Measurements from ENCODE around the gene PLOD1. TPM values are rescaled to one million over a fixed set of nuclear protein-coding genes. Genes with fewer than 3 reads are reported as not detected.
"Not testable (repeated sequence)": the region's sequence is repeated elsewhere in the genome, so short reads cannot be mapped to it uniquely, and the experiment has no call there.

The PLOD1 gene
- total and polyA plus RNA-seq, 4 donors: 33.5 to 112 (median 79.1) TPM

DNA sequence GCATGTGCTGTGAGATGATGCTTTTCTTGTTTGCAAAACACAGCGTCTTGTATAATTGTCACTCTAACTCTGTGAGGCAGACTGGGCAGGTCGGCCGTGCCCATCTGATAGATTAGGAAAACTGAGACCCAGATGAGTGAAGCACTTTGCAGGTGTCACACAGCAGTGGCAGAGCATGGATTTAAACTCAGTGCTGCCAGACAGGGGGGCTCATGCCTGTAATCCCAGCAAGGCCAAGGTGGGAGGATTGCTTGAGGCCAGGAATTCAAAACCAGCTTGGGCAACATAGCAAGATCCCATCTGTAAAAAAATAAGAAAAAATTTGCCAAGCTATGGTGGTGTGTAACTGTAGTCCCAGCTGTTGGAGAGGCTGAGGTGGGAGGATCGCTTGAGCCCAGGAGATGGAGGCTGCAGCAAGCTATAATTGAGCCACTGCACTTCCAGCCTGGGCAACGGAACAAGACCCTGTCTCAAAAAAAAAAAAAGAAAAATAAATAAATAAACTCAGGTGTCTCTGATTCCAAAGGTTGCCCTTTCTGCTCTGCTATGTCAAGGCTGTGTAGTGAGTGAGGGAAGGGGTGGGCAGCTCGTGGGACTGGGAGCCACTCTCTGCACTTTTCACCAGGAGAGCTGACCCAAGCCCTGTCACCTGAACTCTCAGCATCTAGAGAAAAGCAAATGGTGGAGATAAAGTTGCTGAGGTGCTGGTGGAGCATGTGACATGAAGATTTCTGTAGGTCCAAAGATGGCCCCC, 42.9 kb upstream of the PLOD1 start:
- TF ChIP-seq, protein P1, sequence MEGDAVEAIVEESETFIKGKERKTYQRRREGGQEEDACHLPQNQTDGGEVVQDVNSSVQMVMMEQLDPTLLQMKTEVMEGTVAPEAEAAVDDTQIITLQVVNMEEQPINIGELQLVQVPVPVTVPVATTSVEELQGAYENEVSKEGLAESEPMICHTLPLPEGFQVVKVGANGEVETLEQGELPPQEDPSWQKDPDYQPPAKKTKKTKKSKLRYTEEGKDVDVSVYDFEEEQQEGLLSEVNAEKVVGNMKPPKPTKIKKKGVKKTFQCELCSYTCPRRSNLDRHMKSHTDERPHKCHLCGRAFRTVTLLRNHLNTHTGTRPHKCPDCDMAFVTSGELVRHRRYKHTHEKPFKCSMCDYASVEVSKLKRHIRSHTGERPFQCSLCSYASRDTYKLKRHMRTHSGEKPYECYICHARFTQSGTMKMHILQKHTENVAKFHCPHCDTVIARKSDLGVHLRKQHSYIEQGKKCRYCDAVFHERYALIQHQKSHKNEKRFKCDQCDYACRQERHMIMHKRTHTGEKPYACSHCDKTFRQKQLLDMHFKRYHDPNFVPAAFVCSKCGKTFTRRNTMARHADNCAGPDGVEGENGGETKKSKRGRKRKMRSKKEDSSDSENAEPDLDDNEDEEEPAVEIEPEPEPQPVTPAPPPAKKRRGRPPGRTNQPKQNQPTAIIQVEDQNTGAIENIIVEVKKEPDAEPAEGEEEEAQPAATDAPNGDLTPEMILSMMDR (IDR thresholded peaks at IDR 0.05; ENCODE audit: control extremely low read depth, extremely low read depth): no peak
- ATAC-seq (ENCODE audit: insufficient read depth, low FRiP score) (no peak), DNase-seq (no peak)
- Histone ChIP-seq H3K4me3 (no peak overlapping the region), H3K27me3 (ENCODE audit: control insufficient read depth in 3 of 3, insufficient read depth in 3 of 3, low read length in 2 of 3) (peaks cover 0 to 8% (median 0%) of the 10 kb centered on the region in 3 donors), H3K9me3 (ENCODE audit: control insufficient read depth in 4 of 4, insufficient read depth in 3 of 4, low read length in 3 of 4) (no peaks in the 10 kb centered on the region), H3K27ac (ENCODE audit: low read depth in 1 of 2, low read length in 1 of 2) (no peak overlapping the region), H3K9ac (ENCODE audit: insufficient read depth in 1 of 2, low read length in 2 of 2) (no peak overlapping the region), H3K36me3 (ENCODE audit: control insufficient read depth in 4 of 4, insufficient read depth in 4 of 4, low read length in 4 of 4) (no peaks in the 10 kb centered on the region), H3K4me1 (ENCODE audit: control insufficient read depth in 5 of 5, insufficient read depth in 5 of 5, low read length in 5 of 5) (no peaks in the 10 kb centered on the region)
- whole genome bisulfite sequencing, 2 donors: 80 to 91% methylated on average over 6 of the region's 6 CpGs

DNA sequence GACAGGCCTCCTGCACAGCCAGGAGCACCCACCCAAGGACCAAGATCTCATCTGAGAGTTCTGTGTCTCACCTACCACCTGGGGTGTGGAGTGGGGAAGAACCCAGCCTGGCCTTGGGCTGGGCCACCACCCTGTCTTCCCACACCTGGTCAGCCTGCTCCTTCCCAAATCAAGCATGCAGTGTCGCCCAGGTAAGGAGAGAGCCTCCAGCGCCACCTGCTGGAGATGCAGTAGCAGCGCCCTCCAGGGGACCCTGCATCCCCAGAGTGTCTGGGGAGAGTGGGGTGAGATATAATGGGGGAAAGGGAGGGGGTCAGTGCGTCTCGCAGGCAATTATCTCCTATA, 40.6 kb upstream of the PLOD1 start:
- Histone ChIP-seq H3K9me3 (ENCODE audit: control insufficient read depth in 4 of 4, insufficient read depth in 3 of 4, low read length in 3 of 4) (no peaks in the 10 kb centered on the region), H3K4me3 (no peak overlapping the region), H3K4me1 (ENCODE audit: control insufficient read depth in 5 of 5, insufficient read depth in 5 of 5, low read length in 5 of 5) (no peaks in the 10 kb centered on the region), H3K27me3 (ENCODE audit: control insufficient read depth in 3 of 3, insufficient read depth in 3 of 3, low read length in 2 of 3) (peaks cover 0 to 20% (median 6%) of the 10 kb centered on the region in 3 donors), H3K36me3 (ENCODE audit: control insufficient read depth in 4 of 4, insufficient read depth in 4 of 4, low read length in 4 of 4) (no peaks in the 10 kb centered on the region), H3K9ac (ENCODE audit: insufficient read depth in 1 of 2, low read length in 2 of 2) (no peak overlapping the region), H3K27ac (ENCODE audit: low read depth in 1 of 2, low read length in 1 of 2) (no peak overlapping the region)
- TF ChIP-seq, protein P1 (IDR thresholded peaks at IDR 0.05; ENCODE audit: control extremely low read depth, extremely low read depth): peak; percentile 80
- DNase-seq (peak; percentile 35 to 65 (median 38)), ATAC-seq (ENCODE audit: insufficient read depth, low FRiP score) (peak; percentile 75)
- 1 to 2% methylated on average over 5 of the region's 5 CpGs for WGBS, 2 donors

DNA sequence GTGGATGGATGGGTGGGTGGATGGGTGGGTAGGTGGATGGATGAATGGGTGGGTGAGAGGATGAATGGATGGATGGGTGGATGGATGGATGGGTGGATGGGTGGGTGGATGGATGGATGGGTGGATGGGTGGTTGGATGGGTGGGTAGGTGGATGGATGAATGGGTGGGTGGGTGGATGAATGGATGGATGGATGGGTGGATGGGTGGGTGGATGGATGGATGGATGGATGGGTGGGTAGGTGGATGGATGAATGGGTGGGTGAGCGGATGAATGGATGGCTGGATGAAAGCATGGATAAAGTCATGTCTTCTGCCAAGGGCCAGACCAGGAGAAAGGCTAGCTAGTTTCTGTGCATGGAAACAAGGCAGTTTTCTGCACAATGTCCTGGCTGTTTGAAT, 40.0 kb upstream of the PLOD1 start:
- WGBS, 2 donors: 66 to 84% methylated on average over 1 of the region's 1 CpG
- H3K36me3 ChIP-seq (ENCODE audit: control insufficient read depth in 4 of 4, insufficient read depth in 4 of 4, low read length in 4 of 4); H3K27ac ChIP-seq (ENCODE audit: low read depth in 1 of 2, low read length in 1 of 2); DNase-seq; ATAC-seq (ENCODE audit: insufficient read depth, low FRiP score); H3K9me3 ChIP-seq (ENCODE audit: control insufficient read depth in 4 of 4, insufficient read depth in 3 of 4, low read length in 3 of 4); H3K4me1 ChIP-seq (ENCODE audit: control insufficient read depth in 5 of 5, insufficient read depth in 5 of 5, low read length in 5 of 5); H3K4me3 ChIP-seq; H3K9ac ChIP-seq (ENCODE audit: insufficient read depth in 1 of 2, low read length in 2 of 2): not testable (repeated sequence)
- H3K27me3 ChIP-seq (ENCODE audit: control insufficient read depth in 3 of 3, insufficient read depth in 3 of 3, low read length in 2 of 3): peaks cover 0 to 23% (median 12%) of the 10 kb centered on the region in 3 donors

DNA sequence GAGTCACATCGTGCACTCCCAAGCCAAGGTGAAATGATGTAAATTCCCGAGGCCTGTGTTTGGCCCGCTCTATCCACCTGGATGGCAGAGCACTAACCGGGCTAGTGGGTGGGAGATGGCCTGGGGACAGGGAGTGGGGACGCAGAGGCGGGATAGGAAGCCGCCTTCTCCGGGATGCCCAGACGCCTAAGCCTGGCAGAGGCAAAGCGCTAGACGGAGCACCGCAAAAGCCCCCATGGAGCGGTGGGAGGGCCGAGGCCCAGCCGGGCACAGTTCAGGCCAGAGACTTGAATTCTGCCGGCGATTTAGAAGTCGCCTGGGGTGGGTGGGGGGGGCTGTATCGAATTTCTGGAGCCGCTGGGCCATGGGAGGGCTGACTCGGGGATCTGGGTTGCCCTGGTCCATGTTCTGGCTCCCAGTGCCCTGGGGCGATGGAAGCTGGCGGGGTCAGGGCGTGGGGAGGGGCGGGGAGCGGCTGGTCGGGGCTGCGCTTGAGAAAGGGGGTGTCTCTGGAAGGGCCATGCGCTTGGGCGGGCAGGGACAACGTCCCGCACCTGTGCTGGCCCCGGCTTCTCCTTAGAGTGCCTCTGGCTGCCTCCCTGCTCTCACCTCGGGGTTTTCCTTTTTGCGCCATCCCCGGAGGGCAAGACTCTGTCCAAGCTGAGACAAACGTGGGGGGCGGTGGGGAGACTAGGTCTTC, 36.3 kb upstream of the PLOD1 start:
- TF ChIP-seq, protein P1 (IDR thresholded peaks at IDR 0.05; ENCODE audit: control extremely low read depth, extremely low read depth): no peak
- DNase-seq (no peak), ATAC-seq (ENCODE audit: insufficient read depth, low FRiP score) (no peak)
- Histone ChIP-seq H3K27me3 (ENCODE audit: control insufficient read depth in 3 of 3, insufficient read depth in 3 of 3, low read length in 2 of 3) (peaks cover 0 to 20% (median 17%) of the 10 kb centered on the region in 3 donors), H3K27ac (ENCODE audit: low read depth in 1 of 2, low read length in 1 of 2) (no peak overlapping the region), H3K9ac (ENCODE audit: insufficient read depth in 1 of 2, low read length in 2 of 2) (no peak overlapping the region), H3K4me1 (ENCODE audit: control insufficient read depth in 5 of 5, insufficient read depth in 5 of 5, low read length in 5 of 5) (no peaks in the 10 kb centered on the region), H3K36me3 (ENCODE audit: control insufficient read depth in 4 of 4, insufficient read depth in 4 of 4, low read length in 4 of 4) (no peaks in the 10 kb centered on the region), H3K9me3 (ENCODE audit: control insufficient read depth in 4 of 4, insufficient read depth in 3 of 4, low read length in 3 of 4) (no peaks in the 10 kb centered on the region), H3K4me3 (no peak overlapping the region)
- WGBS, 2 donors: 20 to 28% methylated on average over 36 to 38 of the region's 38 CpGs

Data from lung (tissue), 12 donors.